NCI-H446 treated with DMSO at 0.1 percent for 48 hours (cell line): ENCODE results near the gene DIO3.
"Not testable (repeated sequence)": the region's sequence is repeated elsewhere in the genome, so short reads cannot be mapped to it uniquely, and the experiment has no call there.

Experiments used
- DNase-seq: peaks from one replicate; lab custom pipeline; 2025; lab: John Stamatoyannopoulos, UW

DIO3 gene

GRCh38 chr14:101542391-101542790 lies 18.9 kb upstream of the DIO3 start:
- no peak for DNase-seq

- DNase-seq: no peak
Measured at GRCh38 chr14:101543814-101544213, 17.5 kb upstream of the DIO3 start.

- no peak for DNase-seq
Measured at GRCh38 chr14:101544550-101544949, 16.7 kb upstream of the DIO3 start.

GRCh38 chr14:101546706-101547105 lies 14.6 kb upstream of the DIO3 start:
- no peak for DNase-seq

- no peak for DNase-seq
Measured at GRCh38 chr14:101547107-101547738, 14.1 kb upstream of the DIO3 start.

GRCh38 chr14:101547961-101548669 lies 13.2 kb upstream of the DIO3 start:
- DNase-seq: no peak

- no peak for DNase-seq
Measured at GRCh38 chr14:101548710-101549109, 12.6 kb upstream of the DIO3 start.

- DNase-seq: no peak
Measured at GRCh38 chr14:101549154-101549553, 12.1 kb upstream of the DIO3 start.

GRCh38 chr14:101550202-101550912 lies 10.9 kb upstream of the DIO3 start:
- DNase-seq: not testable (repeated sequence)

GRCh38 chr14:101551729-101552595 lies 9.3 kb upstream of the DIO3 start:
- no peak for DNase-seq

GRCh38 chr14:101552786-101553231 lies 8.5 kb upstream of the DIO3 start:
- DNase-seq: no peak

- DNase-seq: no peak
Measured at GRCh38 chr14:101553393-101553792, 7.9 kb upstream of the DIO3 start.

- DNase-seq: no peak
Measured at GRCh38 chr14:101553931-101554330, 7.4 kb upstream of the DIO3 start.

GRCh38 chr14:101554991-101555668 lies 6.2 kb upstream of the DIO3 start:
- no peak for DNase-seq

- not testable (repeated sequence) for DNase-seq
Measured at GRCh38 chr14:101555669-101556043, 5.6 kb upstream of the DIO3 start.

GRCh38 chr14:101556131-101556530 lies 5.2 kb upstream of the DIO3 start:
- DNase-seq: no peak

GRCh38 chr14:101556566-101557320 lies 4.6 kb upstream of the DIO3 start:
- DNase-seq: no peak

- DNase-seq: no peak
Measured at GRCh38 chr14:101557321-101557695, 4.0 kb upstream of the DIO3 start.

- no peak for DNase-seq
Measured at GRCh38 chr14:101557811-101558738, 3.2 kb upstream of the DIO3 start.

GRCh38 chr14:101558739-101559240 lies 2.5 kb upstream of the DIO3 start:
- no peak for DNase-seq
